CD14-positive monocyte (primary cell): Measurements from ENCODE around the gene LDLRAD2. TPM values are rescaled to one million over a fixed set of nuclear protein-coding genes. Genes with fewer than 3 reads are reported as not detected.

Source experiments
- DNase-seq, 3 donors: peaks; one replicate each; pipeline ENCODE4 v3.0.0-alpha.2; 2011 to 2022
- H2AFZ ChIP-seq: 2 replicates; pipeline ENCODE4 v1.6.0; 2012; ENCODE audit warnings: mild to moderate bottlenecking, low read depth, low read length, inconsistent platforms; ENCODE audit not compliant: insufficient read depth, poor library complexity, severe bottlenecking
- H3K27ac ChIP-seq, 2 donors: 1 replicate in 1 of 2; 2 replicates in 1 of 2; pipeline ENCODE4 v1.5.1; 2012 to 2013; ENCODE audit warnings: low read length in 2 of 2, control low read depth in 1 of 2, inconsistent platforms in 1 of 2, low read depth in 1 of 2, mild to moderate bottlenecking in 1 of 2
- H3K27me3 ChIP-seq, 2 donors: one replicate each; pipeline versions ENCODE4 v1.6.0 to v1.6.1; 2011 to 2013; ENCODE audit warnings: low read length in 2 of 2; ENCODE audit not compliant: control insufficient read depth in 2 of 2, insufficient read depth in 2 of 2
- H3K36me3 ChIP-seq, 2 donors: replicated peaks in 1 of 2; 1 replicate in 1 of 2; 2 replicates in 1 of 2; pipeline versions ENCODE4 v1.5.1 to v1.6.1; 2012 to 2013; ENCODE audit warnings: low read length in 2 of 2, control low read depth in 1 of 2, inconsistent platforms in 1 of 2, mild to moderate bottlenecking in 1 of 2; ENCODE audit not compliant: insufficient read depth in 2 of 2, control insufficient read depth in 1 of 2
- H3K4me1 ChIP-seq, 2 donors: 1 replicate in 1 of 2; 2 replicates in 1 of 2; pipeline versions ENCODE4 v1.5.1 to v1.6.1; 2012 to 2013; ENCODE audit warnings: low read length in 2 of 2, control low read depth in 1 of 2, inconsistent platforms in 1 of 2, mild to moderate bottlenecking in 1 of 2, moderate library complexity in 1 of 2; ENCODE audit not compliant: insufficient read depth in 2 of 2, control insufficient read depth in 1 of 2
- H3K4me2 ChIP-seq: replicated peaks from 2 replicates; pipeline ENCODE3; 2012; ENCODE audit warnings: low read length, moderate library complexity, mild to moderate bottlenecking; ENCODE audit not compliant: poor library complexity, severe bottlenecking; ENCODE audit errors: extremely low read depth
- H3K4me3 ChIP-seq, 3 experiments: fragments of 200-600 bp in 1 of 3; sonication (generic) in 1 of 3; replicated peaks in 1 of 3; 1 replicate in 2 of 3; 2 replicates in 1 of 3; pipeline ENCODE4 v1.5.1; 2011 to 2013; ENCODE audit warnings: low read length in 3 of 3, mild to moderate bottlenecking in 3 of 3, control low read depth in 2 of 3, low read depth in 2 of 3, inconsistent platforms in 1 of 3, moderate library complexity in 1 of 3
- H3K79me2 ChIP-seq: 2 replicates; pipeline ENCODE4 v1.6.0; 2012; ENCODE audit warnings: mild to moderate bottlenecking, control low read depth, inconsistent platforms, low read length, moderate library complexity; ENCODE audit not compliant: insufficient read depth
- H3K9ac ChIP-seq: 2 replicates; pipeline ENCODE4 v1.6.0; 2017; ENCODE audit warnings: low read length, mild to moderate bottlenecking; ENCODE audit not compliant: insufficient read depth, poor library complexity, severe bottlenecking
- H3K9me3 ChIP-seq, 2 donors: replicated peaks in 1 of 2; 1 replicate in 1 of 2; 2 replicates in 1 of 2; pipeline versions ENCODE4 v1.5.1 to v1.6.1; 2012 to 2013; ENCODE audit warnings: low read length in 2 of 2, control low read depth in 1 of 2; ENCODE audit not compliant: control insufficient read depth in 1 of 2, insufficient read depth in 1 of 2
- H4K20me1 ChIP-seq: 2 replicates; pipeline ENCODE4 v1.6.0; 2012; ENCODE audit warnings: mild to moderate bottlenecking, low read length, control low read depth, moderate library complexity; ENCODE audit not compliant: insufficient read depth
- H3K27ac Mint-ChIP-seq, 7 donors: one replicate each; pipeline ENCODE4 v1.8.0; 2020; ENCODE audit warnings: mild to moderate bottlenecking in 7 of 7, mixed read lengths in 7 of 7, moderate library complexity in 6 of 7, inconsistent platforms in 2 of 7
- H3K27me3 Mint-ChIP-seq, 3 donors: one replicate each; pipeline ENCODE4 v1.8.0; 2021 to 2022; ENCODE audit warnings: low read depth in 3 of 3, mild to moderate bottlenecking in 3 of 3, mixed read lengths in 3 of 3, moderate library complexity in 3 of 3, inconsistent platforms in 1 of 3
- H3K36me3 Mint-ChIP-seq, 2 donors: one replicate each; pipeline ENCODE4 v1.8.0; 2020; ENCODE audit warnings: mixed read lengths in 2 of 2, inconsistent platforms in 1 of 2, mild to moderate bottlenecking in 1 of 2
- H3K4me1 Mint-ChIP-seq: one replicate; pipeline ENCODE4 v1.8.0; 2020; ENCODE audit warnings: mild to moderate bottlenecking, mixed read lengths
- H3K4me3 Mint-ChIP-seq, 2 donors: one replicate each; pipeline ENCODE4 v1.8.0; 2020; ENCODE audit warnings: mild to moderate bottlenecking in 2 of 2, mixed read lengths in 2 of 2, moderate library complexity in 1 of 2
- H3K9me3 Mint-ChIP-seq, 7 donors: one replicate each; pipeline ENCODE4 v1.8.0; 2020 to 2022; ENCODE audit warnings: mixed read lengths in 7 of 7, mild to moderate bottlenecking in 6 of 7, moderate library complexity in 6 of 7, inconsistent platforms in 2 of 7
- WGBS: methylation state at CpG from one replicate; pipeline ENCODE4 v1.1.5; 2013; ENCODE audit warnings: missing lambda C conversion rate; ENCODE audit not compliant: insufficient coverage; 5-methylcytosine and 5-hydroxymethylcytosine counted together
- intact Hi-C, 2 donors: fragments of 100-400 bp; cut with micrococcal nuclease; formaldehyde crosslinking; loops; one replicate each; pipeline versions ENCODE4 v1.15.0 to v1.15.1; 2023
- polyA plus RNA-seq, 3 donors: library from polyadenylated mRNA; depleted of rRNA in 1 of 3; unstranded in 2 of 3; stranded (reverse) in 1 of 3; fragments of 300-500 nt in 2 of 3; fragments of >200 nt in 1 of 3; fragmentation: Illumina TruSeq in 2 of 3; gene quantifications; 1 replicate in 2 of 3; 2 replicates in 1 of 3; pipeline ENCODE4 v1.2.3, GENCODE V29; 2012 to 2021
- TF ChIP-seq, protein P1 (sequence below): fragments of 200-600 bp; IDR thresholded peaks from one replicate; pipeline ENCODE4 v1.8.0; 2022; ENCODE audit warnings: antibody characterized with exemption, mild to moderate bottlenecking

The LDLRAD2 gene
- polyA plus RNA-seq, 3 donors, result 0.63 TPM; not detected in 2

DNA sequence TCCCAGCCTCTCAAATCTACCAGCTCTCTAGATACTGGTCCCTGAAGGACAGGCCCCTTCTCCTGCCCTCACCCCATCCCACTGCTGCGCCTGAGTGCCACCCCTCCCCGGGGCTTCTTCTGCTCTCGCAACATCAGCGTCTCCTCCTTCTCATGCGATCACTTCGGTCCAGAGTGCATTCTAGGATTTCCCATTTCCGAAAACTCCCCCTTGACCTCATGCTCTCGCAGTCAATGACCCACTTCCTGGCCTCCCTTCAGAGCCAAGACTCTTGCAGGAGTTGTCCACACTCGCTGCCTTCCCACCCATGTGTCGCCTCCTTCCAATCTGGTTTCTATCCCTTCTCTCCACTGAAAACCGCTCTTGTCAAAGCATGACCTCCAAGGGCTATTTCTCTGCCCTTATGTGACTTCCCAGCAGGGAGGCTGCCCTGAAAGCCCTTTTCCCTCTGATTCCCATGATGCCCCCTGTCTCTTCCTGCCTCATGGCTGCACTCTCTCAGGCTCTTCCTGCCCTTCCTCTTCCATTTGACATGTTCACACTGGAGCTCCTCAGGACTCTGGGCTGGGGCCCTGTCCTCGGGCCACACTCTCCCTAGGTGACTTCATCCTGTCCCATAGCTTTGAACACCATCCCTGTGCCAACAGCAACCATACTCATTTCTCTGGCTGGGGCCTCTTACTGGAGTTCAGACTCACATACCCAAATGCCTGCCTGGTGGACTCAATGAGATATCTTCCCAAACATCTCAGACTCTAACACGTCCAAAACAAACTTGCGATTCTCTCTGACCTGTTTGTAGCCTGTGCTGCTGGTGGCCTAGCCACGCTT is 46.0 kb downstream of the LDLRAD2 start:
- no peak overlapping the region for H3K4me3 Mint-ChIP-seq
- no peaks in the 10 kb centered on the region for H4K20me1 ChIP-seq
- peak in 1 of 3 donors; percentile 41 for DNase-seq

DNA sequence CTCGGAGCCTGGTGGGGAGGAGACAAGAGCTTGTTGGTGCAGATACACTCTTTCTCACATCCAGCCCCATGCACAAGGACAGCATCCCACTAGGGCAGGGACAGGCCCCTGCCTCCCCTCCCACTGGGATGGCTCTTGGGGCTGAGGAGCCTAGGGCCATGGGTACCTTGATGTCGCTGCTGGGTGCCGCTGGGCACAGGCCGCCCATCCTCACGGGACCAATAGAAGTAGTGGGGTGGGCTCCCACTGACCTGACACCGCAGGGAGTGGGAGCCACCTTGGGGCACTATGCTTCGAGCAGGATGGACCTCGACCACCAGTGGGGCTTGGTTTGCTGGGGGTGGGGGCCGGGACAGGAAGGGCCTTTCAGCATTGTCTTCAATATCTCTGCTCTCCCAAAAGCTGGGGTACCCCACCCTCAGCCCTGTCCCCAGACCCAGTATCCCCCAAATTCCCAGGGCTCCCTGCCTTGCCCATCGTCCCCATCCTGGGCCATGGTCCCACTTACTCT is 47.7 kb downstream of the LDLRAD2 start:
- no peaks in the 10 kb centered on the region for H3K27me3 ChIP-seq
- H3K27ac Mint-ChIP-seq, result no peak overlapping the region
- TF ChIP-seq, protein P1, sequence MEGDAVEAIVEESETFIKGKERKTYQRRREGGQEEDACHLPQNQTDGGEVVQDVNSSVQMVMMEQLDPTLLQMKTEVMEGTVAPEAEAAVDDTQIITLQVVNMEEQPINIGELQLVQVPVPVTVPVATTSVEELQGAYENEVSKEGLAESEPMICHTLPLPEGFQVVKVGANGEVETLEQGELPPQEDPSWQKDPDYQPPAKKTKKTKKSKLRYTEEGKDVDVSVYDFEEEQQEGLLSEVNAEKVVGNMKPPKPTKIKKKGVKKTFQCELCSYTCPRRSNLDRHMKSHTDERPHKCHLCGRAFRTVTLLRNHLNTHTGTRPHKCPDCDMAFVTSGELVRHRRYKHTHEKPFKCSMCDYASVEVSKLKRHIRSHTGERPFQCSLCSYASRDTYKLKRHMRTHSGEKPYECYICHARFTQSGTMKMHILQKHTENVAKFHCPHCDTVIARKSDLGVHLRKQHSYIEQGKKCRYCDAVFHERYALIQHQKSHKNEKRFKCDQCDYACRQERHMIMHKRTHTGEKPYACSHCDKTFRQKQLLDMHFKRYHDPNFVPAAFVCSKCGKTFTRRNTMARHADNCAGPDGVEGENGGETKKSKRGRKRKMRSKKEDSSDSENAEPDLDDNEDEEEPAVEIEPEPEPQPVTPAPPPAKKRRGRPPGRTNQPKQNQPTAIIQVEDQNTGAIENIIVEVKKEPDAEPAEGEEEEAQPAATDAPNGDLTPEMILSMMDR, result no peak
- H3K4me1 Mint-ChIP-seq, result peaks cover 22% of the 10 kb centered on the region
- H3K4me3 Mint-ChIP-seq, result no peak overlapping the region
- H3K27ac ChIP-seq, result no peak overlapping the region
- peaks cover 0 to 5% of the 10 kb centered on the region in 2 donors for H3K36me3 Mint-ChIP-seq
- H3K4me3 ChIP-seq, result no peak overlapping the region
- H3K4me2 ChIP-seq, result no peak overlapping the region
- H3K4me1 ChIP-seq, result peaks cover 10 to 13% of the 10 kb centered on the region in 2 donors
- intact Hi-C loops, result no loop called here
- H4K20me1 ChIP-seq, result no peaks in the 10 kb centered on the region
- H3K79me2 ChIP-seq, result no peaks in the 10 kb centered on the region
- WGBS, result 100% methylated on average over 4 of the region's 10 CpGs
- H3K27me3 Mint-ChIP-seq, result peaks cover 0 to 5% (median 1%) of the 10 kb centered on the region in 3 donors
- no peak overlapping the region for H2AFZ ChIP-seq
- peaks cover 0 to 13% of the 10 kb centered on the region in 2 donors for H3K9me3 ChIP-seq
- no peak for DNase-seq
- no peaks in the 10 kb centered on the region for H3K36me3 ChIP-seq
- no peak overlapping the region for H3K9ac ChIP-seq
- H3K9me3 Mint-ChIP-seq, result peaks cover 5 to 18% (median 10%) of the 10 kb centered on the region in 7 donors

More for the DNA sequence above, 46.0 kb downstream of the LDLRAD2 start:
- peaks cover 0 to 5% (median 1%) of the 10 kb centered on the region in 3 donors for H3K27me3 Mint-ChIP-seq
- H3K36me3 Mint-ChIP-seq, result peaks cover 0 to 5% of the 10 kb centered on the region in 2 donors
- no peak overlapping the region for H2AFZ ChIP-seq
- no peak overlapping the region for H3K4me3 ChIP-seq
- TF ChIP-seq, protein P1, result no peak
- H3K4me1 ChIP-seq, result peaks cover 10 to 15% of the 10 kb centered on the region in 2 donors
- H3K79me2 ChIP-seq, result no peaks in the 10 kb centered on the region
- H3K9me3 ChIP-seq, result peaks cover 0 to 13% of the 10 kb centered on the region in 2 donors
- H3K9ac ChIP-seq, result peak overlapping the region; percentile 20
- H3K36me3 ChIP-seq, result no peaks in the 10 kb centered on the region
- peaks cover 5 to 18% (median 10%) of the 10 kb centered on the region in 7 donors for H3K9me3 Mint-ChIP-seq
- intact Hi-C loops, result no loop called here
- peak overlapping the region in 1 of 7 donors; percentile 36 for H3K27ac Mint-ChIP-seq
- H3K27ac ChIP-seq, result no peak overlapping the region
- H3K4me1 Mint-ChIP-seq, result peaks cover 24% of the 10 kb centered on the region
- no peak overlapping the region for H3K4me2 ChIP-seq
- H3K27me3 ChIP-seq, result no peaks in the 10 kb centered on the region
- 72% methylated on average over 15 of the region's 15 CpGs for WGBS
